Measurements from ENCODE around the gene STK4. TPM values are rescaled to one million over a fixed set of nuclear protein-coding genes. Genes with fewer than 3 reads are reported as not detected.

Gene STK4
- total RNA-seq, 1 donor, result 33.7 TPM

GRCh38 chr20:45103072-45103471 lies 136.8 kb downstream of the STK4 start:
- Histone ChIP-seq H3K4me1 (ENCODE audit: insufficient read depth, low read length) (peaks cover 19% of the 10 kb centered on the region), H3K36me3 (ENCODE audit: insufficient read depth, low read length) (no peaks in the 10 kb centered on the region), H3K27ac (ENCODE audit: low read depth, low read length) (no peak overlapping the region), H4K20me1 (ENCODE audit: insufficient read depth, low read length) (no peaks in the 10 kb centered on the region), H3K4me3 (ENCODE audit: insufficient read depth, low read length) (no peak overlapping the region), H3K79me2 (ENCODE audit: insufficient read depth, low read length) (no peaks in the 10 kb centered on the region), H2AFZ (ENCODE audit: low read length) (no peak overlapping the region), H3K27me3 (ENCODE audit: insufficient read depth, low read length) (no peaks in the 10 kb centered on the region), H3K9me3 (ENCODE audit: low read depth, low read length) (no peaks in the 10 kb centered on the region), H3K4me2 (ENCODE audit: insufficient read depth, low read length) (no peak overlapping the region)
- no peak for DNase-seq (ENCODE audit: insufficient read length, low spot score, missing footprints)
- TF ChIP-seq, protein P1, sequence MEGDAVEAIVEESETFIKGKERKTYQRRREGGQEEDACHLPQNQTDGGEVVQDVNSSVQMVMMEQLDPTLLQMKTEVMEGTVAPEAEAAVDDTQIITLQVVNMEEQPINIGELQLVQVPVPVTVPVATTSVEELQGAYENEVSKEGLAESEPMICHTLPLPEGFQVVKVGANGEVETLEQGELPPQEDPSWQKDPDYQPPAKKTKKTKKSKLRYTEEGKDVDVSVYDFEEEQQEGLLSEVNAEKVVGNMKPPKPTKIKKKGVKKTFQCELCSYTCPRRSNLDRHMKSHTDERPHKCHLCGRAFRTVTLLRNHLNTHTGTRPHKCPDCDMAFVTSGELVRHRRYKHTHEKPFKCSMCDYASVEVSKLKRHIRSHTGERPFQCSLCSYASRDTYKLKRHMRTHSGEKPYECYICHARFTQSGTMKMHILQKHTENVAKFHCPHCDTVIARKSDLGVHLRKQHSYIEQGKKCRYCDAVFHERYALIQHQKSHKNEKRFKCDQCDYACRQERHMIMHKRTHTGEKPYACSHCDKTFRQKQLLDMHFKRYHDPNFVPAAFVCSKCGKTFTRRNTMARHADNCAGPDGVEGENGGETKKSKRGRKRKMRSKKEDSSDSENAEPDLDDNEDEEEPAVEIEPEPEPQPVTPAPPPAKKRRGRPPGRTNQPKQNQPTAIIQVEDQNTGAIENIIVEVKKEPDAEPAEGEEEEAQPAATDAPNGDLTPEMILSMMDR (IDR thresholded peaks at IDR 0.05; ENCODE audit: extremely low read depth, low read depth, low read length), result no peak

- Histone ChIP-seq H3K4me3 (ENCODE audit: insufficient read depth, low read length) (no peak overlapping the region), H3K4me2 (ENCODE audit: insufficient read depth, low read length) (peak overlapping the region; percentile 52), H3K9me3 (ENCODE audit: low read depth, low read length) (no peaks in the 10 kb centered on the region), H2AFZ (ENCODE audit: low read length) (no peak overlapping the region), H3K27me3 (ENCODE audit: insufficient read depth, low read length) (no peaks in the 10 kb centered on the region), H3K4me1 (ENCODE audit: insufficient read depth, low read length) (peaks cover 19% of the 10 kb centered on the region), H3K36me3 (ENCODE audit: insufficient read depth, low read length) (no peaks in the 10 kb centered on the region), H4K20me1 (ENCODE audit: insufficient read depth, low read length) (no peaks in the 10 kb centered on the region), H3K79me2 (ENCODE audit: insufficient read depth, low read length) (no peaks in the 10 kb centered on the region), H3K27ac (ENCODE audit: low read depth, low read length) (peak overlapping the region; percentile 36)
- DNase-seq (ENCODE audit: insufficient read length, low spot score, missing footprints), result peak; percentile 97
- TF ChIP-seq, protein P1 (IDR thresholded peaks at IDR 0.05; ENCODE audit: extremely low read depth, low read depth, low read length), result no peak
These were observed 138.5 kb downstream of the STK4 start for GRCh38 chr20:45104786-45105185.

- no peak overlapping the region for H2AFZ ChIP-seq (ENCODE audit: low read length)
- H3K27me3 ChIP-seq (ENCODE audit: insufficient read depth, low read length), result no peaks in the 10 kb centered on the region
- peak overlapping the region; percentile 52 for H3K4me2 ChIP-seq (ENCODE audit: insufficient read depth, low read length)
- peaks cover 19% of the 10 kb centered on the region for H3K4me1 ChIP-seq (ENCODE audit: insufficient read depth, low read length)
- H3K9me3 ChIP-seq (ENCODE audit: low read depth, low read length), result no peaks in the 10 kb centered on the region
- peak overlapping the region; percentile 21 for H3K27ac ChIP-seq (ENCODE audit: low read depth, low read length)
- no peaks in the 10 kb centered on the region for H4K20me1 ChIP-seq (ENCODE audit: insufficient read depth, low read length)
- no peak for DNase-seq (ENCODE audit: insufficient read length, low spot score, missing footprints)
- H3K4me3 ChIP-seq (ENCODE audit: insufficient read depth, low read length), result no peak overlapping the region
- no peaks in the 10 kb centered on the region for H3K79me2 ChIP-seq (ENCODE audit: insufficient read depth, low read length)
- TF ChIP-seq, protein P1 (IDR thresholded peaks at IDR 0.05; ENCODE audit: extremely low read depth, low read depth, low read length), result no peak
- H3K36me3 ChIP-seq (ENCODE audit: insufficient read depth, low read length), result no peaks in the 10 kb centered on the region
These were observed 139.0 kb downstream of the STK4 start for GRCh38 chr20:45105317-45105716.

DNA sequence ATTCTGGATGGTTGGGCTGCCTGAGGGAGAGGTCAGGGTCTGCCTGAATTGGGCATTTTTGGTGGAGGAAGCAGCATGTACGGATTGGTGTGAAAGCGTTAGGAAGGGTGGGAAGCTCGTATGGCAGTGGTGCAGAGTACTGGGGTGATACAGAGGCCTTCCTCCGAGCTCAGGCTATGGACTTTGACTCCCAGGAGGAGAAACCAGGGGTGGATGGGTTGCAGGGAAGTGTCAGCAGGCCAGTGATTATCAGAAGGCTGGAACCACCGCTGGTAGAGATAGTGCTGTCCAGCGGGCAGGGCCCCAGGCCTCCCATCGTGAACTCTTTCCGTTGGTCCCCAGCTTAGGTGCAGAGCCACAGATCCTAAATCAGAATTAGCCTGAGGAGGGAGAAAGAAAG lies 143.3 kb downstream of the STK4 start:
- H3K4me3 ChIP-seq (ENCODE audit: insufficient read depth, low read length), result no peak overlapping the region
- H3K27me3 ChIP-seq (ENCODE audit: insufficient read depth, low read length), result no peaks in the 10 kb centered on the region
- TF ChIP-seq, protein P1 (IDR thresholded peaks at IDR 0.05; ENCODE audit: extremely low read depth, low read depth, low read length), result no peak
- no peaks in the 10 kb centered on the region for H3K79me2 ChIP-seq (ENCODE audit: insufficient read depth, low read length)
- H3K4me1 ChIP-seq (ENCODE audit: insufficient read depth, low read length), result peaks cover 8% of the 10 kb centered on the region
- peak; percentile 60 for DNase-seq (ENCODE audit: insufficient read length, low spot score, missing footprints)
- no peak overlapping the region for H3K27ac ChIP-seq (ENCODE audit: low read depth, low read length)
- H4K20me1 ChIP-seq (ENCODE audit: insufficient read depth, low read length), result no peaks in the 10 kb centered on the region
- H3K36me3 ChIP-seq (ENCODE audit: insufficient read depth, low read length), result no peaks in the 10 kb centered on the region
- no peak overlapping the region for H2AFZ ChIP-seq (ENCODE audit: low read length)
- no peak overlapping the region for H3K4me2 ChIP-seq (ENCODE audit: insufficient read depth, low read length)
- no peaks in the 10 kb centered on the region for H3K9me3 ChIP-seq (ENCODE audit: low read depth, low read length)
